CD8-positive, alpha-beta memory T cell (primary cell): ENCODE data around the gene LRIF1. TPM values are rescaled to one million over a fixed set of nuclear protein-coding genes. Genes with fewer than 3 reads are reported as not detected.

Experiments
- CTCF ChIA-PET: fragments of 350-600 bp; sonication (Branson Sonifier 250); formaldehyde crosslinking; loops from one replicate; lab custom pipeline; 2021; ENCODE audit warnings: antibody characterized with exemption; lab: Charles Lee
- POLR2A ChIA-PET: fragments of 350-600 bp; sonication (Branson Sonifier 250); formaldehyde crosslinking; loops from one replicate; lab custom pipeline; 2021; ENCODE audit warnings: antibody characterized with exemption; lab: Charles Lee
- DNase-seq, 5 donors: peaks; one replicate each; pipeline versions ENCODE4 v3.0.0 to v3.0.0-alpha.2; 2020 to 2022; ENCODE audit warnings: mixed read lengths in 1 of 5
- H3K27ac ChIP-seq: one replicate; pipeline ENCODE4 v1.7.0; 2013; ENCODE audit warnings: low read depth, mild to moderate bottlenecking, low read length, moderate library complexity
- H3K27me3 ChIP-seq: 2 replicates; pipeline ENCODE4 v1.7.0; 2013; ENCODE audit warnings: low read length, mild to moderate bottlenecking; ENCODE audit not compliant: insufficient read depth, poor library complexity, severe bottlenecking
- H3K36me3 ChIP-seq: 2 replicates; pipeline ENCODE4 v1.7.0; 2013; ENCODE audit warnings: mild to moderate bottlenecking, low read length, moderate library complexity; ENCODE audit not compliant: insufficient read depth
- H3K4me1 ChIP-seq: 2 replicates; pipeline ENCODE4 v1.7.0; 2013; ENCODE audit warnings: mild to moderate bottlenecking, low read length, moderate library complexity; ENCODE audit not compliant: insufficient read depth
- H3K4me3 ChIP-seq: 2 replicates; pipeline ENCODE4 v1.7.0; 2013; ENCODE audit warnings: mild to moderate bottlenecking, low read length
- H3K9me3 ChIP-seq: 2 replicates; pipeline ENCODE4 v1.7.0; 2013; ENCODE audit warnings: mild to moderate bottlenecking, low read length
- H3K27ac Mint-ChIP-seq, 8 donors: one replicate each; pipeline ENCODE4 v1.8.0; 2020 to 2021; ENCODE audit warnings: mixed read lengths in 8 of 8, mild to moderate bottlenecking in 6 of 8, inconsistent platforms in 3 of 8, moderate library complexity in 3 of 8
- H3K27me3 Mint-ChIP-seq, 2 donors: one replicate each; pipeline ENCODE4 v1.8.0; 2020 to 2021; ENCODE audit warnings: mixed read lengths in 2 of 2, mild to moderate bottlenecking in 1 of 2, moderate library complexity in 1 of 2
- H3K36me3 Mint-ChIP-seq, 3 donors: one replicate each; pipeline ENCODE4 v1.8.0; 2020 to 2021; ENCODE audit warnings: mixed read lengths in 3 of 3, inconsistent platforms in 1 of 3, mild to moderate bottlenecking in 1 of 3
- H3K4me1 Mint-ChIP-seq, 3 donors: one replicate each; pipeline ENCODE4 v1.8.0; 2020 to 2021; ENCODE audit warnings: mixed read lengths in 3 of 3, inconsistent platforms in 1 of 3, mild to moderate bottlenecking in 1 of 3
- H3K4me3 Mint-ChIP-seq, 7 donors: one replicate each; pipeline ENCODE4 v1.8.0; 2020 to 2021; ENCODE audit warnings: mixed read lengths in 7 of 7, mild to moderate bottlenecking in 6 of 7, moderate library complexity in 4 of 7, inconsistent platforms in 2 of 7
- H3K9me3 Mint-ChIP-seq, 5 donors: one replicate each; pipeline ENCODE4 v1.8.0; 2020 to 2022; ENCODE audit warnings: mixed read lengths in 5 of 5, mild to moderate bottlenecking in 3 of 5, moderate library complexity in 2 of 5, inconsistent platforms in 1 of 5
- polyA plus RNA-seq: library from polyadenylated mRNA; unstranded; fragments of 300-500 nt; fragmentation: Illumina TruSeq; gene quantifications from one replicate; pipeline ENCODE4 v1.2.3, GENCODE V29; 2021
- total RNA-seq, 2 experiments: library from RNA; stranded (reverse); gene quantifications; one replicate each; pipeline ENCODE4 v1.2.3, GENCODE V29; 2021

LRIF1 gene
- total and polyA plus RNA-seq, 3 experiments from 2014 or later, result 14.1 to 30.2 (median 15.6) TPM

DNA sequence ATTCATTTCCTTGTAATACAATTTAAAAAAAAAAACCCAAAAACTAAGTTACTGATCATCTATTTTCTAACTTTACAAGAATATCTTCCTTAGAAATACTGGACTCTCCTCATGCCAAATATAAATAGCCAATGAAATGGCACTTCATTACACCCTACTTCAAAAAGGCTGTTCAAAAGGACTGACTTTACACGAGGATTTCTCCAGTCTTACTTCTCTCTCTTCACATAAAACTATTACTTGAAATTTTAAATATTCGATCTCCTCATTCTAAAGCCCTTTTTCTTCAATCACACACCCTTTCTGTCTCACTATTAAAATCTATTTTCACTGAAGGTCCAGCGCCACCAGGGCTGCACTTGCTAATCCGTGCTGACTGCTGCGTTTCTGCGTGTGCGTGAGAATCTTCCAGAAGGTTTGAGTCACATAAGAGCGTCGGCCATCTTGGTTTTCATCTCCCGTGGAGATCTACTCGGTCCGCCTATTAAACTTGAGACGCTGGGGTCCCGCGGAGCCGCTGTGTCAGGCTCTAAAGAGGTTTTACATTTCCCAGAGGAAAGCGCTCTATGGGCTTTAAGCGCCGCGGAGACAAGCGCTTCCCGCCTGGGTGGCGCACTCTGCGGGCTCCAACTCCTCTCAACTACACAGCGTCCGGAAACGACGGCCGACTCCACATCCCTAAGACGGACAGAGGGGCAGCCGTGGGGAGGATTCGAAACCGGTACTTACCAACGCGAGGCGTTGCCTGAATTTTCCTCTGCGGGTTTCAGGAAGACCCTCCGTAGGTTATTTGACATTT lies 631 bp downstream of the LRIF1 start:
- Mint-ChIP-seq H3K4me3 (peak overlapping the region; percentile 81 to 97 (median 89)), H3K27ac (peak overlapping the region; percentile 94 to 99 (median 98)), H3K9me3 (peaks cover 38 to 63% (median 53%) of the 10 kb centered on the region in 5 donors), H3K36me3 (peaks cover 10 to 48% (median 39%) of the 10 kb centered on the region in 3 donors), H3K27me3 (peaks cover 5 to 7% of the 10 kb centered on the region in 2 donors), H3K4me1 (peaks cover 41 to 50% (median 43%) of the 10 kb centered on the region in 3 donors)
- Histone ChIP-seq H3K4me3 (peak overlapping the region; percentile 80), H3K9me3 (peaks cover 9% of the 10 kb centered on the region), H3K36me3 (no peaks in the 10 kb centered on the region), H3K4me1 (peaks cover 23% of the 10 kb centered on the region), H3K27me3 (peaks cover under 1% of the 10 kb centered on the region), H3K27ac (peak overlapping the region; percentile 99)
- ChIA-PET CTCF (interaction anchor here (1.0 to 1.3 kb wide), 3 partner anchors 89 to 178 kb away, joined by 3 to 4 read pairs (median 3); partner anchors contain the start of gene CD53), POLR2A (interaction anchor here (1.0 to 2.0 kb wide), 7 partner anchors 29 to 624 kb away, joined by 3 to 13 read pairs (median 7); partner anchors contain the start of genes CD53 and RBM15)
- DNase-seq, result peak in 4 of 5 donors; percentile 38 to 75 (median 48)

DNA sequence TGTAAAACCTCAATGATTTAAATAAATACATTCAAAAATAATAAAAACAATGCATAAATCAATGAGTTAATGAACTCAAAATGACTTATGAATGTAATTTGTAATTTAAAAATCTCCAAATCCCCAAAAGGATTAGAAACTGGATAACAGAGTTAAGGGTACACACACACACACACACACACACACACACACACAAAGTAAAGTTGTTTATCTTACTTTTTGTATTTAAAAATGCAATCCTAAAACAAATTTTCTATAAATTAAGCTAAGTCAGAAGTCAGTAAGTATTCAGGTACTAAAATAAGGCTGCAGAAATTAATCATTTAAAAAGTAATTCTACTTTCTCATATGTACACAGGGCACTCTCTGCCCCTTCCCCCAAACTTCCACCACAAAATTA lies 1.8 kb downstream of the LRIF1 start:
- ChIA-PET POLR2A (interaction anchor here (0.6 kb wide), 1 partner anchor 34 kb away, joined by 3 read pairs; no protein-coding TSS in a partner anchor), CTCF (no interaction called here)
- Mint-ChIP-seq H3K9me3 (peaks cover 38 to 60% (median 53%) of the 10 kb centered on the region in 5 donors), H3K4me3 (peak overlapping the region in 5 of 7 donors; percentile 9 to 54 (median 17)), H3K36me3 (peaks cover 10 to 41% (median 39%) of the 10 kb centered on the region in 3 donors), H3K27ac (no peak overlapping the region), H3K27me3 (peaks cover 0 to 5% of the 10 kb centered on the region in 2 donors), H3K4me1 (peaks cover 41 to 50% (median 43%) of the 10 kb centered on the region in 3 donors)
- no peaks in the 10 kb centered on the region for H3K36me3 ChIP-seq
- peaks cover 9% of the 10 kb centered on the region for H3K9me3 ChIP-seq
- H3K27ac ChIP-seq, result peak overlapping the region; percentile 99
- DNase-seq, result no peak
- H3K27me3 ChIP-seq, result no peaks in the 10 kb centered on the region
- H3K4me1 ChIP-seq, result peaks cover 23% of the 10 kb centered on the region
- peak overlapping the region; percentile 80 for H3K4me3 ChIP-seq

DNA sequence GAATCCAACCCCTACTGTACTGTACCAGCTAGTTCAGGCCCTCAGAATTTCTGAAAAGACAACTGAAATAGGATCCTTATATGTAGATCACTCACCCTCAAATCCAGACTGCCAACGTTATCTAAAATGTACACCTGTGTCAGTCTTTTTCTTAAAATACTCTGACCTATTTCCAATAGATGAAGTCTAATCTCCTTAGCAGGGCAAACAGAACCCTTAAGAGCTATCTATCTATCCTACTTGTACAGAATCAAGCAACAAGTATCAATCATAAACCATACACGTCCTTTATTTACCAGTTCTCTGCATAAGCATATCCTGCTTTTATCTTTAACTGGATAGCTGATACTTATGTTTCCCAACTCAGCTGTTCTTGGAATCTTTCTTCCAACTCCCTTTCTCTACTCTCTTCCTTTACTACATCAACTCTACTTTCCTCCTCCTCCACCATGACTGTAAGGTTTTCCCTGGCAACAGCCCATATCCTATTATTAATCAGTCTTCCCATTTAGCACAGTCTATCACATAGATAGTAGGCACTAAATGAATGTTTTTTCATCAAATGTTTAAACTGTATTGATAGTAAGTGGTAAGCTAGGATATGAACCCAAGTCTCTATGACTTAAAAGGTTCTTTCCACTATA lies 2.8 kb downstream of the LRIF1 start:
- peaks cover 9% of the 10 kb centered on the region for H3K9me3 ChIP-seq

DNA sequence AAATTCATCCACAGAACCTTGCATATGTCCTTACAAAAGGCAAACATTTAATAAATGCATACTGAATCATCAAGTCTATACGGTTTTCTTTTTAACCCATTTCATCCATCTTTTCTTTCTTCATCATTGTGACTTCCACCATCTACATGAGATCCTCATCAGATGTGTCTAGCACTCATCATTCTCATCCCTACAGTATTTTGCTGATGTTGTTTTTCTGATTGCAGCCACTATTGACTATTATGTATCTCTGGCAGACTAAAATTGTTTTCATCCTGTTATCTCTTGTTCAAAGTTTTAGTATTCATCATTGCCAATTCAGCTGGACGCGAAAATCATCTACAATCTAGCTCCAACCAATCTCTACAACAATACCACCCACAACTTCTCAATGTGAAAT lies 5.9 kb downstream of the LRIF1 start:
- Histone ChIP-seq H3K4me1 (peaks cover 13% of the 10 kb centered on the region), H3K27me3 (no peaks in the 10 kb centered on the region), H3K36me3 (no peaks in the 10 kb centered on the region), H3K9me3 (no peaks in the 10 kb centered on the region), H3K4me3 (no peak overlapping the region), H3K27ac (no peak overlapping the region)
- CTCF ChIA-PET, result interaction anchor here (0.7 kb wide), 1 partner anchor 170 kb away, joined by 3 read pairs; no protein-coding TSS in a partner anchor
- peaks cover 19 to 31% (median 26%) of the 10 kb centered on the region in 5 donors for H3K9me3 Mint-ChIP-seq
- no peak overlapping the region for H3K27ac Mint-ChIP-seq
- no peak overlapping the region for H3K4me3 Mint-ChIP-seq
- peaks cover 27 to 29% (median 28%) of the 10 kb centered on the region in 3 donors for H3K4me1 Mint-ChIP-seq
- H3K36me3 Mint-ChIP-seq, result peaks cover 16 to 44% (median 29%) of the 10 kb centered on the region in 3 donors
- POLR2A ChIA-PET, result no interaction called here
- H3K27me3 Mint-ChIP-seq, result no peaks in the 10 kb centered on the region
- no peak for DNase-seq

More for the DNA sequence above, 2.8 kb downstream of the LRIF1 start:
- Mint-ChIP-seq H3K4me3 (peak overlapping the region in 6 of 7 donors; percentile 3 to 66 (median 32)), H3K4me1 (peaks cover 41 to 50% (median 43%) of the 10 kb centered on the region in 3 donors), H3K36me3 (peaks cover 10 to 41% (median 39%) of the 10 kb centered on the region in 3 donors), H3K27me3 (no peaks in the 10 kb centered on the region), H3K27ac (no peak overlapping the region), H3K9me3 (peaks cover 38 to 55% (median 49%) of the 10 kb centered on the region in 5 donors)
- Histone ChIP-seq H3K27ac (no peak overlapping the region), H3K27me3 (no peaks in the 10 kb centered on the region), H3K4me1 (peaks cover 23% of the 10 kb centered on the region), H3K4me3 (peak overlapping the region; percentile 3), H3K36me3 (no peaks in the 10 kb centered on the region)
- DNase-seq, result no peak
- CTCF ChIA-PET, result interaction anchor here (1.2 to 1.3 kb wide), 2 partner anchors 178 to 180 kb away, joined by 3 to 4 read pairs; no protein-coding TSS in a partner anchor
- POLR2A ChIA-PET, result no interaction called here

DNA sequence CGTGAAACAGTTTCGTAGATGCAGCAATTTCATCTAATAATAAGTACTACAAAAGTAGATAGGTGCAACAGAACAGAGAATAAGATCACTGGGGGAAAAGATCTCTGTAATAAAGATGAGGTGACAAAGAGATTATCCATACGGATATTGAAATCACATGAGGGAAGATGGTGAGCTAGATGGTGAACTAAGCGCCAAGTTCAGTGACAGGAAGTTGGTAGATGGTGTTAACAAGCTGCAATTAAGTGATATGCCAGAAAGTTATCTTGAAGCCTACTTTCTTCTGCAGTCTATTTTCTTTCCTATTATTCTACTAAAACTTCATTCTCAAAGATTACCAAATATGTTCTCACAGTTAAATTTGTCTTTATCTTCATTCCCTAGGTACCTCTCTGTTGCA lies 7.1 kb downstream of the LRIF1 start:
- Mint-ChIP-seq H3K27me3 (no peaks in the 10 kb centered on the region), H3K9me3 (peaks cover 13 to 23% (median 20%) of the 10 kb centered on the region in 5 donors), H3K4me3 (no peak overlapping the region), H3K4me1 (peaks cover 17 to 21% (median 19%) of the 10 kb centered on the region in 3 donors), H3K36me3 (peaks cover 24 to 44% (median 39%) of the 10 kb centered on the region in 3 donors), H3K27ac (no peak overlapping the region)
- CTCF ChIA-PET, result interaction anchor here (0.6 kb wide), 1 partner anchor 175 kb away, joined by 3 read pairs; no protein-coding TSS in a partner anchor
- Histone ChIP-seq H3K27ac (no peak overlapping the region), H3K36me3 (no peaks in the 10 kb centered on the region), H3K4me3 (no peak overlapping the region), H3K9me3 (no peaks in the 10 kb centered on the region), H3K4me1 (peaks cover under 1% of the 10 kb centered on the region), H3K27me3 (no peaks in the 10 kb centered on the region)
- DNase-seq, result no peak
- POLR2A ChIA-PET, result no interaction called here

DNA sequence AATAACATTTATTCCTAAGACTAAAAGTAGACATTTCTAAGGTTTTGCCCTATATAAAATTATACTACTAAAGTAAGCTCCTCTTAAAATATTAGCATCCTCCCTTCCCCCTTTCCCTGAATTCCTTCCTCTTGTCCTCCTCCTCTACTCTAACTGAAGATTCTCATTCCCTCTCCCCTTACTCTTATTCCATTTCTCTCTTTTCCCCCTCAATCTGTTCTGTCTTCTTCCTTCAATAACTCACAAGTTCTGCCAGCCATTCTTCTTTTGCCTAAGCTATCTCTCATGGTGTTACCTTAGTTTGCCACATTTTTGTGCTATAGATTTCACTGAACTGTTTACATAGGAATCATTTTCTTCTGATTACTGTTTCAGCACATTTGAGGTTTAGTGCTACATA lies 10.7 kb downstream of the LRIF1 start:
- ChIA-PET CTCF (no interaction called here), POLR2A (no interaction called here)
- H3K27me3 Mint-ChIP-seq, result no peaks in the 10 kb centered on the region
- no peak overlapping the region for H3K4me3 Mint-ChIP-seq
- Histone ChIP-seq H3K4me1 (no peaks in the 10 kb centered on the region), H3K9me3 (no peaks in the 10 kb centered on the region), H3K27me3 (no peaks in the 10 kb centered on the region), H3K36me3 (peaks cover under 1% of the 10 kb centered on the region), H3K4me3 (no peak overlapping the region), H3K27ac (no peak overlapping the region)
- H3K36me3 Mint-ChIP-seq, result peaks cover 34 to 54% (median 51%) of the 10 kb centered on the region in 3 donors
- H3K9me3 Mint-ChIP-seq, result peaks cover 0 to 6% (median 3%) of the 10 kb centered on the region in 5 donors
- DNase-seq, result no peak
- H3K4me1 Mint-ChIP-seq, result peaks cover 8 to 11% (median 10%) of the 10 kb centered on the region in 3 donors
- no peak overlapping the region for H3K27ac Mint-ChIP-seq

DNA sequence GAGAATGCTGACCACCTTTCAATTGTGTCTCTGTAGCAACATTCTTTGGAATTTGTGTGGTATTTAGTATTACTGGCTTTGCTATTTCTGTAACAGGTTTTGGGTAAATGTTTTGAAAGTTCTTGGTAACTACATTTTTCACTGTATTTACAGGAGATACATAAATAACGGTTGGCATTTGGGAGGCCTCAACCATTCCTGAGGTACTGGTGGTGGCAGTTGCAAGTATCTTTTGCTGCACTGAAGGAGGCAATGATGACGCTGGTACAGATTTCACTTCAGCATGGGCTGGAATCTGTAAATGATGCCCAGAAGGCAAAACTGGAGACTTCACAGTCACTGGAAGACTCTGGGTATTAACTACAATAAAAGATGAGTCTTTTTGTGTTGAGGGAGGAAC lies 11.7 kb downstream of the LRIF1 start:
- Mint-ChIP-seq H3K4me3 (no peak overlapping the region), H3K4me1 (peaks cover 8 to 11% (median 10%) of the 10 kb centered on the region in 3 donors), H3K27me3 (no peaks in the 10 kb centered on the region), H3K27ac (no peak overlapping the region), H3K9me3 (peaks cover 0 to 6% (median 3%) of the 10 kb centered on the region in 5 donors), H3K36me3 (peaks cover 35 to 60% (median 59%) of the 10 kb centered on the region in 3 donors)
- no peaks in the 10 kb centered on the region for H3K4me1 ChIP-seq
- DNase-seq, result no peak
- POLR2A ChIA-PET, result no interaction called here
- peaks cover 4% of the 10 kb centered on the region for H3K36me3 ChIP-seq
- CTCF ChIA-PET, result no interaction called here
- H3K4me3 ChIP-seq, result no peak overlapping the region
- no peaks in the 10 kb centered on the region for H3K9me3 ChIP-seq
- no peak overlapping the region for H3K27ac ChIP-seq
- no peaks in the 10 kb centered on the region for H3K27me3 ChIP-seq
